SK-N-SH (cell line): ENCODE data around the gene PIBF1. TPM values are rescaled to one million over a fixed set of nuclear protein-coding genes. Genes with fewer than 3 reads are reported as not detected.

ENCODE experiments used
- CTCF ChIA-PET: fragments of 300-600, 350-600 bp; formaldehyde crosslinking; extraction: SDS; loops from one replicate; lab custom pipeline; 2021; lab: Yijun Ruan, JAX
- POLR2A ChIA-PET: fragments of 350-600 bp; sonication (Branson Sonifier 250); formaldehyde crosslinking; extraction: SDS; loops from one replicate; lab custom pipeline; 2020; ENCODE audit warnings: antibody characterized with exemption, inconsistent platforms; lab: Yijun Ruan, JAX
- DNase-seq: peaks from one replicate; pipeline ENCODE4 v3.0.0; 2012
- H2AFZ ChIP-seq: fragments of 200-600 bp; sonication (generic); 2 replicates; pipeline ENCODE4 v1.8.1; 2016; ENCODE audit warnings: antibody characterized with exemption, mild to moderate bottlenecking, low read depth
- H3F3A ChIP-seq: fragments of 200-600 bp; sonication (generic); replicated peaks from 2 replicates; pipeline ENCODE3; 2016; ENCODE audit warnings: antibody characterized with exemption, mild to moderate bottlenecking; ENCODE audit not compliant: insufficient read depth
- H3K27ac ChIP-seq, 2 experiments: fragments of 200-500 bp in 1 of 2; fragments of 200-600 bp in 1 of 2; sonication (Bioruptor generic) in 1 of 2; sonication (generic), shearing (Covaris generic) in 1 of 2; 2 replicates each; pipeline versions ENCODE4 v1.5.1 to v1.6.1; 2014 to 2016; ENCODE audit warnings: low read depth in 2 of 2, inconsistent platforms in 1 of 2, low read length in 1 of 2, mild to moderate bottlenecking in 1 of 2, mixed read lengths in 1 of 2
- H3K27me3 ChIP-seq: fragments of 200-600 bp; sonication (generic), shearing (Covaris generic); 2 replicates; pipeline ENCODE4 v1.6.1; 2016; ENCODE audit warnings: mixed run types; ENCODE audit not compliant: insufficient read depth
- H3K36me3 ChIP-seq, 2 experiments: fragments of 200-500 bp in 1 of 2; fragments of 200-600 bp in 1 of 2; sonication (Bioruptor generic) in 1 of 2; sonication (generic) in 1 of 2; replicated peaks in 1 of 2; 2 replicates each; pipeline versions ENCODE3 to v1.5.1; 2014 to 2016; ENCODE audit warnings: low read length in 1 of 2, mild to moderate bottlenecking in 1 of 2; ENCODE audit not compliant: insufficient read depth in 2 of 2, control insufficient read depth in 1 of 2
- H3K4me1 ChIP-seq, 2 experiments: fragments of 200-500 bp in 1 of 2; fragments of 200-600 bp in 1 of 2; sonication (Bioruptor generic) in 1 of 2; sonication (generic), shearing (Covaris generic) in 1 of 2; 2 replicates each; pipeline versions ENCODE4 v1.5.1 to v1.6.1; 2014 to 2016; ENCODE audit warnings: low read depth in 1 of 2, low read length in 1 of 2, mixed run types in 1 of 2; ENCODE audit not compliant: insufficient read depth in 2 of 2, control insufficient read depth in 1 of 2
- H3K4me2 ChIP-seq: fragments of 200-600 bp; sonication (generic), shearing (Covaris generic); 2 replicates; pipeline ENCODE4 v1.6.1; 2017; ENCODE audit warnings: mixed run types
- H3K4me3 ChIP-seq, 2 experiments: fragments of 200-500 bp in 1 of 2; fragments of 200-600 bp in 1 of 2; sonication (Bioruptor generic) in 1 of 2; sonication (generic), shearing (Covaris generic) in 1 of 2; 2 replicates each; pipeline versions ENCODE4 v1.5.1 to v1.8.1; 2014 to 2016; ENCODE audit warnings: low read depth in 2 of 2, inconsistent platforms in 1 of 2, low read length in 1 of 2, mild to moderate bottlenecking in 1 of 2, mixed read lengths in 1 of 2, moderate library complexity in 1 of 2
- H3K79me2 ChIP-seq: fragments of 200-600 bp; sonication (generic); 2 replicates; pipeline ENCODE4 v1.8.1; 2017; ENCODE audit warnings: mild to moderate bottlenecking; ENCODE audit not compliant: insufficient read depth
- H3K9ac ChIP-seq: fragments of 200-600 bp; sonication (generic); 2 replicates; pipeline ENCODE4 v1.6.1; 2017; ENCODE audit warnings: mixed run types
- H3K9me2 ChIP-seq: fragments of 200-600 bp; sonication (generic); 2 replicates; pipeline ENCODE4 v1.6.1; 2017; ENCODE audit warnings: mixed run types
- H3K9me3 ChIP-seq: fragments of 200-600 bp; sonication (generic); 2 replicates; pipeline ENCODE4 v1.6.1; 2017; ENCODE audit warnings: mixed run types, mild to moderate bottlenecking, moderate library complexity
- H4K20me1 ChIP-seq: fragments of 200-600 bp; sonication (generic); 2 replicates; pipeline ENCODE4 v1.6.1; 2017; ENCODE audit warnings: mild to moderate bottlenecking, mixed run types; ENCODE audit not compliant: insufficient read depth
- CHD2 ChIP-seq: fragments of 150-350 bp; IDR thresholded peaks from 2 replicates; pipeline ENCODE4 v1.6.1; 2018; ENCODE audit warnings: low read length; ENCODE audit not compliant: partially characterized antibody
- EP300 ChIP-seq, 2 experiments: IDR thresholded peaks; 2 replicates each; pipeline versions ENCODE4 v1.4.0 to v1.6.1; 2012; ENCODE audit warnings: borderline replicate concordance in 1 of 2, low read depth in 1 of 2, low read length in 1 of 2
- GATA2 ChIP-seq: sonication (generic); formaldehyde crosslinking; IDR thresholded peaks from 2 replicates; pipeline ENCODE4 v1.5.0; 2020; ENCODE audit warnings: mild to moderate bottlenecking, missing genetic modification reagents
- IRF3 ChIP-seq: fragments of 150-350 bp; IDR thresholded peaks from 2 replicates; pipeline ENCODE4 v1.6.1; 2016; ENCODE audit warnings: mild to moderate bottlenecking, low read depth, low read length
- MEF2A ChIP-seq: IDR thresholded peaks from 2 replicates; pipeline ENCODE4 v1.4.0; 2012; ENCODE audit warnings: low read depth, borderline replicate concordance
- MXI1 ChIP-seq: IDR thresholded peaks from 2 replicates; pipeline ENCODE4 v1.6.1; 2012; ENCODE audit warnings: mild to moderate bottlenecking, low read depth, low read length, improper control_type of control experiment
- NRF1 ChIP-seq: IDR thresholded peaks from 2 replicates; pipeline ENCODE4 v1.6.1; 2012; ENCODE audit warnings: low read depth, mild to moderate bottlenecking, low read length
- PBX3 ChIP-seq: IDR thresholded peaks from 2 replicates; pipeline ENCODE4; 2012
- POLR2AphosphoS5 ChIP-seq: IDR thresholded peaks from 2 replicates; pipeline ENCODE4 v1.6.1; 2012; ENCODE audit warnings: low read depth, low read length
- RAD21 ChIP-seq: IDR thresholded peaks from 2 replicates; pipeline ENCODE4 v1.6.1; 2012; ENCODE audit warnings: mild to moderate bottlenecking, low read length
- RCOR1 ChIP-seq: fragments of 150-350 bp; IDR thresholded peaks from 2 replicates; pipeline ENCODE4 v1.6.1; 2017; ENCODE audit warnings: antibody characterized with exemption, low read length
- RFX5 ChIP-seq: IDR thresholded peaks from 2 replicates; pipeline ENCODE4 v1.6.1; 2012; ENCODE audit warnings: mild to moderate bottlenecking, improper control_type of control experiment, low read length
- RXRA ChIP-seq: IDR thresholded peaks from 2 replicates; pipeline ENCODE4 v1.4.0; 2012; ENCODE audit warnings: low read depth, mild to moderate bottlenecking, borderline replicate concordance
- SIN3A ChIP-seq: IDR thresholded peaks from 2 replicates; pipeline ENCODE4 v1.6.1; 2012; ENCODE audit warnings: low read depth, mild to moderate bottlenecking, low read length, moderate library complexity, borderline replicate concordance
- TAF1 ChIP-seq: IDR thresholded peaks from 2 replicates; pipeline ENCODE4 v1.6.1; 2012; ENCODE audit warnings: low read depth, mild to moderate bottlenecking, low read length, moderate library complexity, borderline replicate concordance
- TEAD4 ChIP-seq: IDR thresholded peaks from 2 replicates; pipeline ENCODE4 v1.4.0; 2012; ENCODE audit warnings: mild to moderate bottlenecking, borderline replicate concordance; ENCODE audit not compliant: insufficient read depth
- polyA plus RNA-seq, 3 experiments: library from polyadenylated mRNA; depleted of rRNA; stranded (reverse); fragments of >200 nt; gene quantifications; 2 replicates each; pipeline ENCODE4 v1.2.3, GENCODE V29; 2012

PIBF1 gene
- polyA plus RNA-seq, 1 of the 3 experiments (the other 2 are of a cell fraction): 3.9 TPM

- TF ChIP-seq POLR2AphosphoS5: no peak
These were observed 254.6 kb downstream of the PIBF1 start (continued) for GRCh38 chr13:73036566-73036965.

GRCh38 chr13:73038064-73038463, 256.1 kb downstream of the PIBF1 start:
- Histone ChIP-seq H4K20me1 (no peaks in the 10 kb centered on the region), H3K4me1 (no peaks in the 10 kb centered on the region), H3K4me3 (no peak overlapping the region), H2AFZ (no peak overlapping the region), H3K4me2 (no peak overlapping the region), H3K27me3 (no peaks in the 10 kb centered on the region), H3K9ac (no peak overlapping the region), H3K9me3 (no peaks in the 10 kb centered on the region), H3K27ac (no peak overlapping the region), H3K9me2 (no peaks in the 10 kb centered on the region), H3F3A (peaks cover 2% of the 10 kb centered on the region), H3K36me3 (no peaks in the 10 kb centered on the region), H3K79me2 (no peaks in the 10 kb centered on the region)
- DNase-seq: no peak
- TF ChIP-seq SIN3A: no peak
- TF ChIP-seq RCOR1: no peak
- TF ChIP-seq CHD2: no peak
- no peak for TF ChIP-seq TEAD4
- no peak for TF ChIP-seq MXI1
- TF ChIP-seq TAF1: no peak
- TF ChIP-seq RAD21: no peak
- no peak for TF ChIP-seq PBX3
- TF ChIP-seq MEF2A: no peak
- no peak for TF ChIP-seq IRF3
- no peak for TF ChIP-seq RXRA
- no peak for TF ChIP-seq GATA2 (CRISPR knock-in tag)
- no peak for TF ChIP-seq RFX5
- TF ChIP-seq NRF1: no peak
- no peak for TF ChIP-seq POLR2AphosphoS5
- TF ChIP-seq EP300 (IDR thresholded peaks at IDR 0.05; ENCODE audit: borderline replicate concordance in 1 of 2, low read depth in 1 of 2, low read length in 1 of 2): no peak
- ChIA-PET POLR2A (no interaction called here), CTCF (no interaction called here)
